Colonic mucosa (tissue), 4 donors: ENCODE data around the gene STYK1. TPM values are rescaled to one million over a fixed set of nuclear protein-coding genes. Genes with fewer than 3 reads are reported as not detected.
A peak's percentile ranks its signal among the peaks of the same experiment; 100 is the strongest.

ENCODE experiments used
- DNase-seq: peaks from one replicate; pipeline ENCODE4 v3.0.0-alpha.2; 2020
- H3K27ac ChIP-seq: fragments of 200-600 bp; one replicate; pipeline ENCODE4 v1.8.0; 2021
- H3K27me3 ChIP-seq: fragments of 200-600 bp; one replicate; pipeline ENCODE4 v1.8.0; 2021
- H3K36me3 ChIP-seq: fragments of 200-600 bp; one replicate; pipeline ENCODE4 v1.8.0; 2021
- H3K4me1 ChIP-seq: fragments of 200-600 bp; one replicate; pipeline ENCODE4 v1.8.0; 2021; ENCODE audit warnings: mild to moderate bottlenecking
- H3K4me3 ChIP-seq: fragments of 200-600 bp; one replicate; pipeline ENCODE4 v1.8.0; 2021
- H3K9ac ChIP-seq, 2 donors: one replicate each; pipeline ENCODE4 v1.7.0; 2013; ENCODE audit warnings: control low read depth in 2 of 2, low read depth in 2 of 2, low read length in 2 of 2
- H3K9me3 ChIP-seq: fragments of 200-600 bp; one replicate; pipeline ENCODE4 v1.8.0; 2021
- intact Hi-C: fragments of 100-400 bp; cut with DNase I; formaldehyde crosslinking; loops from one replicate; pipeline ENCODE4 v1.14.1; 2022
- total RNA-seq, 2 donors: library from RNA; stranded (reverse); fragmentation: NEBNext Ultra II Directional in 1 of 2; extraction: Animal tissue kit (Norgen Biotek cat#: 25700) in 1 of 2; gene quantifications; one replicate each; pipeline ENCODE4 v1.2.1, GENCODE V29; 2021
- TF ChIP-seq, protein P1 (sequence below): fragments of 200-600 bp; IDR thresholded peaks from one replicate; pipeline ENCODE4 v1.8.0; 2022; ENCODE audit warnings: antibody characterized with exemption, mild to moderate bottlenecking
- donor health status: healthy.
- donor health status: DM: no; HTN: no; CAD: no.
- donor health status: DM: no; HTN: no; CAD: no.

Gene STYK1
- total RNA-seq, 2 donors from 2014 or later: 24.5 to 53.3 TPM

DNA sequence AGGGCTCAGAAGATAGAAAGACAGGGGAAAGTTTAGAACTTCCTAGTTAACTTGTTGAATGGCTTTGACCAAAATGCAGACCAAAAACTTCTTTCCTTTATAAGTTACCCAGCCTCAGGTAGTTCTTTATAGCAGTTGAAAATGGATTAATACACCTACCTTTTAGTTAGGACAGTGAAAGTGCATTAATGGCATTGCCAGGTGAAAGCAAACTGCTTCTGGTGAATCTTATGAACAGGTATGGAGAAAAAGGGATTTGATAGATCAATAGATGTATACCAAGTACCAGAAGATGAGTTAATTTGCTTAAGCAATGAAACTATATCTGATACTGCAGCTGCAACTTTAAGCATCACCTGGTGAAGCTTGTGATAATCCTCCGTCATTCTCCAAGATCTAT lies 14.2 kb upstream of the STYK1 start:
- Histone ChIP-seq H3K27me3 (no peaks in the 10 kb centered on the region), H3K9me3 (no peaks in the 10 kb centered on the region), H3K4me3 (no peak overlapping the region), H3K27ac (no peak overlapping the region), H3K9ac (no peak overlapping the region), H3K36me3 (no peaks in the 10 kb centered on the region), H3K4me1 (no peaks in the 10 kb centered on the region)
- intact Hi-C loops: no loop called here
- TF ChIP-seq, protein P1, sequence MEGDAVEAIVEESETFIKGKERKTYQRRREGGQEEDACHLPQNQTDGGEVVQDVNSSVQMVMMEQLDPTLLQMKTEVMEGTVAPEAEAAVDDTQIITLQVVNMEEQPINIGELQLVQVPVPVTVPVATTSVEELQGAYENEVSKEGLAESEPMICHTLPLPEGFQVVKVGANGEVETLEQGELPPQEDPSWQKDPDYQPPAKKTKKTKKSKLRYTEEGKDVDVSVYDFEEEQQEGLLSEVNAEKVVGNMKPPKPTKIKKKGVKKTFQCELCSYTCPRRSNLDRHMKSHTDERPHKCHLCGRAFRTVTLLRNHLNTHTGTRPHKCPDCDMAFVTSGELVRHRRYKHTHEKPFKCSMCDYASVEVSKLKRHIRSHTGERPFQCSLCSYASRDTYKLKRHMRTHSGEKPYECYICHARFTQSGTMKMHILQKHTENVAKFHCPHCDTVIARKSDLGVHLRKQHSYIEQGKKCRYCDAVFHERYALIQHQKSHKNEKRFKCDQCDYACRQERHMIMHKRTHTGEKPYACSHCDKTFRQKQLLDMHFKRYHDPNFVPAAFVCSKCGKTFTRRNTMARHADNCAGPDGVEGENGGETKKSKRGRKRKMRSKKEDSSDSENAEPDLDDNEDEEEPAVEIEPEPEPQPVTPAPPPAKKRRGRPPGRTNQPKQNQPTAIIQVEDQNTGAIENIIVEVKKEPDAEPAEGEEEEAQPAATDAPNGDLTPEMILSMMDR: no peak
- no peak for DNase-seq

DNA sequence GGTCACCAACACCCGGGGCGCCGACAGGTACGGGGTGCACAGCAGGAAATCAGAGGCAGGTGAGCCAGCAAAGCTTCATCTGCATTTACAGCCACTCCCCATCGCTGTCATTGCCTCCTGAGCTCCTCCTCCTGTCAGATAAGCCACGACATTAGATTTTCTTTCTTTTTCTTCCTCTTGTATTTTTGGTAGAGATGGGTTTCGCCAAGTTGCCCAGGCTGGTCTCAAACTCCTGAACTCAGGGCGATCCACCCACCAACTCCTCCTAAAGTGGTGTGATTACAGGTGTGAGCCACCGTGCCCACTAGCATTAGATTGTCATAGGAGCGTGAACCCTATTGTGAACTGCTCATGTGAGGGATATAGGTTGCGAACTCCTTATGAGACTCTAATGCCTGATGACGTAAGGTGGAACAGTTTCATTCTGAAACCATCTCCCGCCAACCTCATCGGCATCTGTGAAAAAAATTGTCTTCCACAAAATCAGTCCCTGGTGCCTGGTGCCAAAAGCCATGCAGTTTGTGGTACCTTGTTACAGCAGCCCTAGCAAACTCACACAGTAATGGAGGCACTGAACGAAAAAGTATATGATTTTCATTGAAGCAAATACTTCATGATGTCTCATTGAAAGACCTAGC lies 1.5 kb downstream of the STYK1 start:
- intact Hi-C loops: loop anchor here (5.0 to 10.0 kb wide), 3 partner anchors 55 to 438 kb away; no protein-coding TSS in a partner anchor
- TF ChIP-seq, protein P1: no peak
- Histone ChIP-seq H3K9ac (peak overlapping the region; percentile 42 to 80), H3K36me3 (no peaks in the 10 kb centered on the region), H3K4me3 (peak overlapping the region; percentile 41), H3K27me3 (no peaks in the 10 kb centered on the region), H3K9me3 (no peaks in the 10 kb centered on the region), H3K27ac (peak overlapping the region; percentile 86), H3K4me1 (no peaks in the 10 kb centered on the region)
- peak; percentile 78 for DNase-seq

DNA sequence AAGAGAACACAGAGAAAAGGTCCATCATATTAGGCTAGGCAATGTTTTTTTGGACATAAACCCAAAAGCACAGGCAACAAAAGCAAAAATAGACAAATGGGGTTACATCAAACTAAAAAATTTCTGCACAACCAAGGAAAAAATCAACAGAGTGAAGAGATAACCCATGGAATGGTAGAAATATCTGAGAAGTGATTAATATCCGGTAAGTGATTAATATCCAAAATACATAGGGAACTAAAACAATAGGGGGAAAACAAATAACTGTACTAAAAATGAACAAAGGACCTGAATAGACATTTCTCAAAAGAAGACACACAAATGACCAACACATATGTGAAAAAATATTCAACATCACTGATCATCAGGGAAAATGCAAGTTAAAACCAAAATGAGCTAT lies 4.3 kb downstream of the STYK1 start:
- no peaks in the 10 kb centered on the region for H3K36me3 ChIP-seq
- H3K9me3 ChIP-seq: no peaks in the 10 kb centered on the region
- no peak overlapping the region for H3K27ac ChIP-seq
- TF ChIP-seq, protein P1: no peak
- H3K9ac ChIP-seq: no peak overlapping the region
- no peak overlapping the region for H3K4me3 ChIP-seq
- intact Hi-C loops: no loop called here
- H3K4me1 ChIP-seq: no peaks in the 10 kb centered on the region
- no peaks in the 10 kb centered on the region for H3K27me3 ChIP-seq
- DNase-seq: no peak

DNA sequence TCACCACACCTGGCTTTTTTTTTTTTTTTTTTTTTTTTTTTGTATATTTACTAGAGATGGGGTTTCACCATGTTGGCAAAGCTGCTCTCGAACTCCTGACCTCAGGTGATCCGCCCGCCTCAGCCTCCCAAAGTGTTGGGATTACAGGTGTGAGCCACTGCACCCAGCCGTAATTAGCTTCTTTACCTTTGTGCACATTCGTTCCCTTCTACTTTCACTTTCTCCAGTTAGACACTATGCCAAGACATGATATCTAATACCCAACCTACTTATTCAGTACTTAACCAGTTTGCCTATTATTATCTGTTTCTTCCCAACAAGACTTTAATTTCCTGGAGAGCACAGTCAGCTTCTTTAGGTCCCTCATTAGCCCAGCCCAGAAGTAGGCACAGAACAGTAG lies 5.3 kb downstream of the STYK1 start:
- DNase-seq: no peak
- no peak overlapping the region for H3K27ac ChIP-seq
- H3K4me1 ChIP-seq: no peaks in the 10 kb centered on the region
- no peak overlapping the region for H3K9ac ChIP-seq
- H3K36me3 ChIP-seq: no peaks in the 10 kb centered on the region
- intact Hi-C loops: no loop called here
- no peaks in the 10 kb centered on the region for H3K27me3 ChIP-seq
- no peaks in the 10 kb centered on the region for H3K9me3 ChIP-seq
- H3K4me3 ChIP-seq: no peak overlapping the region
- TF ChIP-seq, protein P1: no peak

DNA sequence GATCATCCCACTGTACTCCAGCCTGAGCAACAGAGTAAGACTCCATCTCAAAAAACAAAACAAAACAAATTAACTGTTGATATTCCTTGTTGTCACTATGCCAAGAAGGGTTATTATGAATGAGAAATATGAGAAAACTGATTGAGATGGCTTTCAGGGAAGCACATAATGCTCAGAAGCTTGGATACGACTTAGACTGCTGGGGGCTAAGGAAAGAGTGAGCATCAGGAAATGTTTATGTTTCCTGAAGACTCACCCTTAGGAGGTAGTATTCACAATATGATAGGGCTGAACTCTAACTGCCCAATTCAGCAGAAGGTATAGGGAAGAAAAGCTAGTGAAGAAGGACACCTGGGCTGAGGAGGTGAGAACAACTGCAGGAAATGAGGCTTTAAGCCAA lies 6.3 kb downstream of the STYK1 start:
- no peaks in the 10 kb centered on the region for H3K36me3 ChIP-seq
- no peak overlapping the region for H3K9ac ChIP-seq
- no peak overlapping the region for H3K27ac ChIP-seq
- H3K9me3 ChIP-seq: no peaks in the 10 kb centered on the region
- no peak overlapping the region for H3K4me3 ChIP-seq
- no peaks in the 10 kb centered on the region for H3K27me3 ChIP-seq
- intact Hi-C loops: no loop called here
- TF ChIP-seq, protein P1: no peak
- no peaks in the 10 kb centered on the region for H3K4me1 ChIP-seq
- no peak for DNase-seq
